ENCODE results near the gene RFXANK. TPM values are rescaled to one million over a fixed set of nuclear protein-coding genes. Genes with fewer than 3 reads are reported as not detected.

The RFXANK gene
- total RNA-seq, 1 experiment from 2014 or later = 81.8 TPM

GRCh38 chr19:19162495-19162894, 29.6 kb upstream of the RFXANK start:
- H3K79me2 ChIP-seq (ENCODE audit: insufficient read depth, low read length) = no peaks in the 10 kb centered on the region
- peaks cover 6 to 21% of the 10 kb centered on the region in 2 experiments for H3K4me1 Mint-ChIP-seq
- H3K27me3 Mint-ChIP-seq (ENCODE audit: low read depth) = peaks cover 26% of the 10 kb centered on the region
- no peak overlapping the region for H3K9ac ChIP-seq (ENCODE audit: extremely low read depth, insufficient read length, low read length)
- no peak overlapping the region for H4K91ac ChIP-seq (ENCODE audit: insufficient read length, low read depth, low read length)
- no peak overlapping the region for H3K4me2 ChIP-seq (ENCODE audit: insufficient read depth, insufficient read length, low read length)
- no peak overlapping the region for H3K4me3 Mint-ChIP-seq
- no peak overlapping the region for H3K4ac ChIP-seq (ENCODE audit: low read depth, low read length)
- no peak overlapping the region for H2AFZ ChIP-seq (ENCODE audit: low read length)
- no peak for TF ChIP-seq CTCF (conservative IDR thresholded peaks at IDR 0.05)
- H3T11ph ChIP-seq (ENCODE audit: low read length) = no peak overlapping the region
- H4K5ac ChIP-seq (ENCODE audit: insufficient read length, low read depth, low read length) = no peak overlapping the region
- H3K18ac ChIP-seq (ENCODE audit: insufficient read length, low read depth, low read length) = no peak overlapping the region
- H4K20me1 ChIP-seq (ENCODE audit: control insufficient read depth, insufficient read depth, insufficient read length) = no peaks in the 10 kb centered on the region
- H3K4me1 ChIP-seq (ENCODE audit: insufficient read depth, low read length) = no peaks in the 10 kb centered on the region
- H3K56ac ChIP-seq (ENCODE audit: insufficient read length, low read depth, low read length) = no peak overlapping the region
- H3K9me3 ChIP-seq (ENCODE audit: control insufficient read depth, low read depth, low read length) = no peaks in the 10 kb centered on the region
- H2BK12ac ChIP-seq (ENCODE audit: insufficient read length, low read depth, low read length) = no peak overlapping the region
- no peak overlapping the region for H3K27ac ChIP-seq (ENCODE audit: insufficient read length, low read depth, low read length)
- no peaks in the 10 kb centered on the region for H3K79me1 ChIP-seq (ENCODE audit: insufficient read depth, low read depth, low read length, poor library complexity, severe bottlenecking)
- no peak for DNase-seq
- no peaks in the 10 kb centered on the region for H3K27me3 ChIP-seq (ENCODE audit: insufficient read depth, low read length)
- H3K23me2 ChIP-seq (ENCODE audit: insufficient read length, low read depth, low read length, poor library complexity, severe bottlenecking) = no peaks in the 10 kb centered on the region
- no peak overlapping the region for H2BK15ac ChIP-seq (ENCODE audit: low read depth, low read length)
- H3K36me3 Mint-ChIP-seq (ENCODE audit: insufficient read depth in 1 of 3, low read depth in 3 of 3) = no peaks in the 10 kb centered on the region; a peak in 2 of 7 replicates
- H3K9me3 Mint-ChIP-seq = no peaks in the 10 kb centered on the region
- H3K27ac Mint-ChIP-seq = no peak overlapping the region
- H2BK120ac ChIP-seq (ENCODE audit: low read depth, low read length, poor library complexity, severe bottlenecking) = no peak overlapping the region
- H2BK20ac ChIP-seq (ENCODE audit: low read depth, low read length, poor library complexity, severe bottlenecking) = no peak overlapping the region
- H2AK5ac ChIP-seq (ENCODE audit: insufficient read length, low read length) = no peak overlapping the region
- H3K14ac ChIP-seq (ENCODE audit: insufficient read depth, low read length) = no peak overlapping the region
- WGBS (ENCODE audit: extremely low coverage, insufficient read length, low lambda C conversion rate) = no CpG with 5 or more reads among the region's 7 CpGs
- no peak overlapping the region for H4K8ac ChIP-seq (replicated peaks; ENCODE audit: insufficient read length, low read depth, low read length)
- no peak overlapping the region for H3K23ac ChIP-seq (ENCODE audit: insufficient read length, low read depth, low read length)
- no peak overlapping the region for H2BK5ac ChIP-seq (ENCODE audit: insufficient read length, low read length)
